Mesendoderm (in vitro differentiated cells): ENCODE data around the gene ADK.

Experiments
- DNase-seq: peaks from one replicate; pipeline ENCODE4 v3.0.0; 2013
- H2AK5ac ChIP-seq: 2 replicates; pipeline ENCODE4 v1.6.1; 2013; ENCODE audit warnings: low read length, inconsistent platforms
- H2BK120ac ChIP-seq: 2 replicates; pipeline ENCODE4 v1.6.1; 2013; ENCODE audit warnings: low read depth, mild to moderate bottlenecking, low read length, moderate library complexity, mixed read lengths
- H2BK15ac ChIP-seq: replicated peaks from 2 replicates; pipeline ENCODE4 v1.6.1; 2013; ENCODE audit warnings: low read depth, mild to moderate bottlenecking, moderate library complexity
- H2BK5ac ChIP-seq: 2 replicates; pipeline ENCODE4 v1.6.1; 2013; ENCODE audit warnings: low read length, inconsistent platforms
- H3K18ac ChIP-seq: 2 replicates; pipeline ENCODE4 v1.6.1; 2013; ENCODE audit warnings: mild to moderate bottlenecking, low read length, mixed read lengths
- H3K23ac ChIP-seq: one replicate; pipeline ENCODE4 v1.6.1; 2013; ENCODE audit warnings: low read length
- H3K27ac ChIP-seq: 2 replicates; pipeline ENCODE4 v1.5.1; 2013; ENCODE audit warnings: low read depth, mild to moderate bottlenecking, inconsistent platforms, low read length, moderate library complexity
- H3K27me3 ChIP-seq: 2 replicates; pipeline ENCODE4 v1.6.1; 2013; ENCODE audit warnings: low read length, control low read depth, mild to moderate bottlenecking, inconsistent platforms; ENCODE audit not compliant: insufficient read depth, poor library complexity
- H3K36me3 ChIP-seq: 2 replicates; pipeline ENCODE4 v1.6.1; 2013; ENCODE audit warnings: low read length, inconsistent platforms; ENCODE audit not compliant: control insufficient read depth, insufficient read depth
- H3K4ac ChIP-seq: one replicate; pipeline ENCODE4 v1.6.1; 2013; ENCODE audit warnings: low read depth, mild to moderate bottlenecking, low read length, moderate library complexity
- H3K4me1 ChIP-seq: 2 replicates; pipeline ENCODE4 v1.6.1; 2013; ENCODE audit warnings: low read depth, low read length, inconsistent platforms; ENCODE audit not compliant: control insufficient read depth
- H3K4me2 ChIP-seq: 2 replicates; pipeline ENCODE4 v1.6.1; 2013; ENCODE audit warnings: low read length
- H3K4me3 ChIP-seq: 2 replicates; pipeline ENCODE4 v1.5.1; 2013; ENCODE audit warnings: mild to moderate bottlenecking, low read length
- H3K56ac ChIP-seq: one replicate; pipeline ENCODE4 v1.6.1; 2013; ENCODE audit warnings: low read length
- H3K79me1 ChIP-seq: 2 replicates; pipeline ENCODE4 v1.6.1; 2013; ENCODE audit warnings: low read length, inconsistent platforms
- H3K79me2 ChIP-seq: 2 replicates; pipeline ENCODE4 v1.6.1; 2013; ENCODE audit warnings: mild to moderate bottlenecking, low read length; ENCODE audit not compliant: control insufficient read depth, insufficient read depth
- H3K9ac ChIP-seq: 2 replicates; pipeline ENCODE4 v1.6.1; 2013; ENCODE audit warnings: low read length, inconsistent platforms
- H4K5ac ChIP-seq: one replicate; pipeline ENCODE4 v1.6.1; 2013; ENCODE audit warnings: low read length
- H4K8ac ChIP-seq: one replicate; pipeline ENCODE4 v1.6.1; 2013; ENCODE audit warnings: low read depth, mild to moderate bottlenecking, control low read depth, low read length, moderate library complexity
- WGBS: extraction: QIAGEN DNeasy Blood & Tissue Kit; methylation state at CpG from one replicate; pipeline ENCODE4 v1.1.7; 2013; ENCODE audit warnings: low lambda C conversion rate, missing lambda C conversion rate; ENCODE audit not compliant: insufficient coverage; ENCODE audit errors: extremely low coverage; 5-methylcytosine and 5-hydroxymethylcytosine counted together

Gene ADK

GRCh38 chr10:74334221-74334620 is 183.2 kb downstream of the ADK start:
- no peak overlapping the region for H4K8ac ChIP-seq
- no peak overlapping the region for H4K5ac ChIP-seq
- no peak overlapping the region for H2BK5ac ChIP-seq
- no peak overlapping the region for H2AK5ac ChIP-seq
- H3K4me2 ChIP-seq, result no peak overlapping the region
- no peaks in the 10 kb centered on the region for H3K79me1 ChIP-seq
- H3K27me3 ChIP-seq, result no peaks in the 10 kb centered on the region
- no peaks in the 10 kb centered on the region for H3K79me2 ChIP-seq
- no peak overlapping the region for H2BK15ac ChIP-seq
- no peak overlapping the region for H3K9ac ChIP-seq
- no peak overlapping the region for H2BK120ac ChIP-seq
- no peaks in the 10 kb centered on the region for H3K4me1 ChIP-seq
- peak; percentile 47 for DNase-seq
- no peak overlapping the region for H3K4ac ChIP-seq
- H3K36me3 ChIP-seq, result no peaks in the 10 kb centered on the region
- H3K56ac ChIP-seq, result no peak overlapping the region
- H3K23ac ChIP-seq, result no peak overlapping the region
- H3K27ac ChIP-seq, result no peak overlapping the region
- H3K18ac ChIP-seq, result no peak overlapping the region
- no peak overlapping the region for H3K4me3 ChIP-seq

- Histone ChIP-seq H3K4ac (no peak overlapping the region), H4K8ac (no peak overlapping the region), H2BK120ac (no peak overlapping the region), H3K27ac (no peak overlapping the region), H3K18ac (no peak overlapping the region), H3K79me1 (no peaks in the 10 kb centered on the region), H3K27me3 (no peaks in the 10 kb centered on the region), H3K4me3 (no peak overlapping the region), H3K23ac (no peak overlapping the region), H4K5ac (no peak overlapping the region), H3K79me2 (no peaks in the 10 kb centered on the region), H3K9ac (no peak overlapping the region), H2AK5ac (no peak overlapping the region), H3K4me1 (no peaks in the 10 kb centered on the region), H3K4me2 (no peak overlapping the region), H2BK15ac (no peak overlapping the region), H3K56ac (no peak overlapping the region), H2BK5ac (no peak overlapping the region), H3K36me3 (no peaks in the 10 kb centered on the region)
- no CpG with 5 or more reads among the region's 1 CpG for WGBS
- DNase-seq, result no peak
These were observed 184.5 kb downstream of the ADK start for GRCh38 chr10:74335501-74335900.

- Histone ChIP-seq H2BK120ac (no peak overlapping the region), H3K4me1 (no peaks in the 10 kb centered on the region), H3K4ac (no peak overlapping the region), H3K79me1 (no peaks in the 10 kb centered on the region), H3K4me2 (no peak overlapping the region), H3K27me3 (no peaks in the 10 kb centered on the region), H3K36me3 (no peaks in the 10 kb centered on the region), H3K23ac (no peak overlapping the region), H2BK15ac (no peak overlapping the region), H3K56ac (no peak overlapping the region), H4K8ac (no peak overlapping the region), H2AK5ac (no peak overlapping the region), H2BK5ac (no peak overlapping the region), H3K27ac (no peak overlapping the region), H3K18ac (no peak overlapping the region), H3K9ac (no peak overlapping the region), H3K79me2 (no peaks in the 10 kb centered on the region), H4K5ac (no peak overlapping the region), H3K4me3 (no peak overlapping the region)
- no CpG with 5 or more reads among the region's 8 CpGs for WGBS
- DNase-seq, result no peak
These were observed 186.5 kb downstream of the ADK start for GRCh38 chr10:74337330-74338016.

GRCh38 chr10:74342991-74343390 is 192.0 kb downstream of the ADK start:
- Histone ChIP-seq H4K8ac (no peak overlapping the region), H3K18ac (no peak overlapping the region), H3K56ac (no peak overlapping the region), H3K79me2 (no peaks in the 10 kb centered on the region), H2BK5ac (no peak overlapping the region), H3K23ac (no peak overlapping the region), H3K79me1 (peaks cover 2% of the 10 kb centered on the region), H3K36me3 (no peaks in the 10 kb centered on the region), H3K4ac (no peak overlapping the region), H3K4me1 (no peaks in the 10 kb centered on the region), H2BK15ac (no peak overlapping the region), H3K27me3 (no peaks in the 10 kb centered on the region), H3K4me3 (no peak overlapping the region), H2AK5ac (no peak overlapping the region), H4K5ac (no peak overlapping the region), H2BK120ac (no peak overlapping the region), H3K4me2 (no peak overlapping the region), H3K9ac (no peak overlapping the region), H3K27ac (no peak overlapping the region)
- DNase-seq, result no peak
- no CpG with 5 or more reads among the region's 2 CpGs for WGBS

GRCh38 chr10:74343804-74344203 is 192.8 kb downstream of the ADK start:
- no peak overlapping the region for H3K4ac ChIP-seq
- no peak overlapping the region for H2AK5ac ChIP-seq
- no peak overlapping the region for H3K23ac ChIP-seq
- H3K9ac ChIP-seq, result no peak overlapping the region
- H4K8ac ChIP-seq, result no peak overlapping the region
- no peak overlapping the region for H3K18ac ChIP-seq
- no peak overlapping the region for H2BK120ac ChIP-seq
- H3K79me1 ChIP-seq, result peaks cover 2% of the 10 kb centered on the region
- H2BK15ac ChIP-seq, result no peak overlapping the region
- no peak overlapping the region for H4K5ac ChIP-seq
- H2BK5ac ChIP-seq, result no peak overlapping the region
- no peaks in the 10 kb centered on the region for H3K36me3 ChIP-seq
- H3K56ac ChIP-seq, result no peak overlapping the region
- no CpG with 5 or more reads among the region's 3 CpGs for WGBS
- no peaks in the 10 kb centered on the region for H3K79me2 ChIP-seq
- no peak overlapping the region for H3K27ac ChIP-seq
- no peak overlapping the region for H3K4me2 ChIP-seq
- no peak overlapping the region for H3K4me3 ChIP-seq
- DNase-seq, result no peak
- no peaks in the 10 kb centered on the region for H3K4me1 ChIP-seq
- no peaks in the 10 kb centered on the region for H3K27me3 ChIP-seq

- H2BK5ac ChIP-seq, result no peak overlapping the region
- no peak overlapping the region for H3K27ac ChIP-seq
- H3K23ac ChIP-seq, result no peak overlapping the region
- WGBS, result no CpG with 5 or more reads among the region's 1 CpG
- no peak overlapping the region for H3K56ac ChIP-seq
- H3K4me1 ChIP-seq, result no peaks in the 10 kb centered on the region
- H4K8ac ChIP-seq, result no peak overlapping the region
- H4K5ac ChIP-seq, result no peak overlapping the region
- H3K36me3 ChIP-seq, result no peaks in the 10 kb centered on the region
- no peak for DNase-seq
- H3K18ac ChIP-seq, result no peak overlapping the region
- no peak overlapping the region for H3K9ac ChIP-seq
- no peak overlapping the region for H2AK5ac ChIP-seq
- H3K79me1 ChIP-seq, result peaks cover 2% of the 10 kb centered on the region
- no peak overlapping the region for H3K4ac ChIP-seq
- H3K79me2 ChIP-seq, result no peaks in the 10 kb centered on the region
- H3K4me3 ChIP-seq, result no peak overlapping the region
- H2BK120ac ChIP-seq, result no peak overlapping the region
- no peak overlapping the region for H2BK15ac ChIP-seq
- no peaks in the 10 kb centered on the region for H3K27me3 ChIP-seq
- H3K4me2 ChIP-seq, result no peak overlapping the region
These were observed 193.3 kb downstream of the ADK start for GRCh38 chr10:74344306-74344705.
